ENCODE results near the gene GBP6. TPM values are rescaled to one million over a fixed set of nuclear protein-coding genes. Genes with fewer than 3 reads are reported as not detected.

The GBP6 gene
- polyA plus RNA-seq, 2 of the 4 experiments (the other 2 are of a cell fraction) = not detected

DNA sequence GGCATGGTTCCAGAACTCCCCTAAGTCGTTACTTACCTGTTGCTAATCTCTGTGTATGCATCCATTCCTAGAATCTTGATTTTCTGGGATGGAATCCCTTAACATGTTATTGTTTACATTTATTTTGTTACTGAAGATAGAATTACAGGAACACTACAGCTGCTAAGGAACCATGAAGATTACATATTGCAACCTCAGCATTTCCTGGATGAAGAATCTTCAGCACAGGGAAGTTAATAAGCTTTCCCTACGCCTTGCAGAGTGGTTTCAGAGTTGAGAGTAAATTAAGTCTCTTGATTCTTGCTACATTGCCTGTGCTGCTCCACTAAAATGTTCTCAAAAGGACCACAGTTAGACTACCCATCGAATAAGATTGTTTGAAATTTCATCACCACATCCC, 31.4 kb upstream of the GBP6 start:
- DNase-seq (ENCODE audit: low read depth in 1 of 2, low spot score in 1 of 2) (no peak), ATAC-seq (no peak), FAIRE-seq (no peak)
- CTCF ChIA-PET = interaction anchor here (1.6 kb wide), 1 partner anchor 9 kb away, joined by 6 read pairs; no protein-coding TSS in a partner anchor
- Histone ChIP-seq H3K27ac (no peak overlapping the region), H3K4me3 (no peak overlapping the region), H3K4me1 (no peaks in the 10 kb centered on the region), H3K9me3 (no peaks in the 10 kb centered on the region), H3K4me2 (no peak overlapping the region)
- TF ChIP-seq CHD2 (IDR thresholded peaks at IDR 0.05; ENCODE audit: low read length, partially characterized antibody) (no peak), MAFK (IDR thresholded peaks at IDR 0.05; ENCODE audit: partially characterized antibody) (peak; percentile 81)
- POLR2A ChIA-PET = no interaction called here
- WGBS (ENCODE audit: missing lambda C conversion rate) = 3% methylated on average over 3 of the region's 3 CpGs

DNA sequence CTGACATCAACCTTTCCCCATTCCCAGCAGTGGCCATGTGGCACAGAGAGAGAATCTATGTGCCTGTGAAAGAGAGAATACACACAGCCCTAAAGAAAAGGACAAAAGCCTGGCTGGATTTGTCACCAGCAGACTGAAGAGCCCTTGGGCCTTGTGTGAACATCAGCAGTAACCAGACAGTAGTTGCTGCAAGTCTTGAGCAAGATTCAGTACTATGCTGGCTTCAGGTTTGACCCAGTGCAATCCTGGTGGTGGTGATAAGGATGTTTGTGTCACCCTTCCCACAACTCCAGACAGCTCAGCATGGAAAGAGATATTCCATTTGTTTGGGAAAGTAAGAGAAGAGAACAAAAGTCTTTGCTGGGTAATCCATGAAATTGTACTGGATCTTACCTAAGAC, 28.4 kb upstream of the GBP6 start:
- Histone ChIP-seq H3K4me1 (no peaks in the 10 kb centered on the region), H3K27ac (no peak overlapping the region), H3K9me3 (no peaks in the 10 kb centered on the region), H3K4me2 (no peak overlapping the region), H3K4me3 (no peak overlapping the region)
- no peak for DNase-seq (ENCODE audit: low read depth in 1 of 2, low spot score in 1 of 2)
- POLR2A ChIA-PET = no interaction called here
- FAIRE-seq = no peak
- CTCF ChIA-PET = no interaction called here
- no peak for ATAC-seq
- no peak for TF ChIP-seq NPAS2 (CRISPR knock-in tag; IDR thresholded peaks at IDR 0.05; ENCODE audit: borderline replicate concordance)
- TF ChIP-seq, protein P1, sequence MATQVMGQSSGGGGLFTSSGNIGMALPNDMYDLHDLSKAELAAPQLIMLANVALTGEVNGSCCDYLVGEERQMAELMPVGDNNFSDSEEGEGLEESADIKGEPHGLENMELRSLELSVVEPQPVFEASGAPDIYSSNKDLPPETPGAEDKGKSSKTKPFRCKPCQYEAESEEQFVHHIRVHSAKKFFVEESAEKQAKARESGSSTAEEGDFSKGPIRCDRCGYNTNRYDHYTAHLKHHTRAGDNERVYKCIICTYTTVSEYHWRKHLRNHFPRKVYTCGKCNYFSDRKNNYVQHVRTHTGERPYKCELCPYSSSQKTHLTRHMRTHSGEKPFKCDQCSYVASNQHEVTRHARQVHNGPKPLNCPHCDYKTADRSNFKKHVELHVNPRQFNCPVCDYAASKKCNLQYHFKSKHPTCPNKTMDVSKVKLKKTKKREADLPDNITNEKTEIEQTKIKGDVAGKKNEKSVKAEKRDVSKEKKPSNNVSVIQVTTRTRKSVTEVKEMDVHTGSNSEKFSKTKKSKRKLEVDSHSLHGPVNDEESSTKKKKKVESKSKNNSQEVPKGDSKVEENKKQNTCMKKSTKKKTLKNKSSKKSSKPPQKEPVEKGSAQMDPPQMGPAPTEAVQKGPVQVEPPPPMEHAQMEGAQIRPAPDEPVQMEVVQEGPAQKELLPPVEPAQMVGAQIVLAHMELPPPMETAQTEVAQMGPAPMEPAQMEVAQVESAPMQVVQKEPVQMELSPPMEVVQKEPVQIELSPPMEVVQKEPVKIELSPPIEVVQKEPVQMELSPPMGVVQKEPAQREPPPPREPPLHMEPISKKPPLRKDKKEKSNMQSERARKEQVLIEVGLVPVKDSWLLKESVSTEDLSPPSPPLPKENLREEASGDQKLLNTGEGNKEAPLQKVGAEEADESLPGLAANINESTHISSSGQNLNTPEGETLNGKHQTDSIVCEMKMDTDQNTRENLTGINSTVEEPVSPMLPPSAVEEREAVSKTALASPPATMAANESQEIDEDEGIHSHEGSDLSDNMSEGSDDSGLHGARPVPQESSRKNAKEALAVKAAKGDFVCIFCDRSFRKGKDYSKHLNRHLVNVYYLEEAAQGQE (IDR thresholded peaks at IDR 0.05) = no peak
- TF ChIP-seq, protein P2, sequence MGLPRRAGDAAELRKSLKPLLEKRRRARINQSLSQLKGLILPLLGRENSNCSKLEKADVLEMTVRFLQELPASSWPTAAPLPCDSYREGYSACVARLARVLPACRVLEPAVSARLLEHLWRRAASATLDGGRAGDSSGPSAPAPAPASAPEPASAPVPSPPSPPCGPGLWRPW (IDR thresholded peaks at IDR 0.05) = no peak
- TF ChIP-seq, protein P3, sequence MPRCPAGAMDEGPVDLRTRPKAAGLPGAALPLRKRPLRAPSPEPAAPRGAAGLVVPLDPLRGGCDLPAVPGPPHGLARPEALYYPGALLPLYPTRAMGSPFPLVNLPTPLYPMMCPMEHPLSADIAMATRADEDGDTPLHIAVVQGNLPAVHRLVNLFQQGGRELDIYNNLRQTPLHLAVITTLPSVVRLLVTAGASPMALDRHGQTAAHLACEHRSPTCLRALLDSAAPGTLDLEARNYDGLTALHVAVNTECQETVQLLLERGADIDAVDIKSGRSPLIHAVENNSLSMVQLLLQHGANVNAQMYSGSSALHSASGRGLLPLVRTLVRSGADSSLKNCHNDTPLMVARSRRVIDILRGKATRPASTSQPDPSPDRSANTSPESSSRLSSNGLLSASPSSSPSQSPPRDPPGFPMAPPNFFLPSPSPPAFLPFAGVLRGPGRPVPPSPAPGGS (IDR thresholded peaks at IDR 0.05) = no peak
- TF ChIP-seq CHD4 (IDR thresholded peaks at IDR 0.05; ENCODE audit: borderline replicate concordance) = no peak
- TF ChIP-seq ZNF302 (CRISPR knock-in tag; IDR thresholded peaks at IDR 0.05) = no peak
- TF ChIP-seq NR3C1 (IDR thresholded peaks at IDR 0.05) = no peak
- no peak for TF ChIP-seq KDM5A (IDR thresholded peaks at IDR 0.05)
- no peak for TF ChIP-seq POLR2AphosphoS2 (conservative IDR thresholded peaks at IDR 0.05; ENCODE audit: low read length)
- no peak for TF ChIP-seq SREBF2 (IDR thresholded peaks at IDR 0.05)
- TF ChIP-seq PHF8 (IDR thresholded peaks at IDR 0.05; ENCODE audit: borderline replicate concordance, low read depth) = no peak
- no peak for TF ChIP-seq ZC3H11A (IDR thresholded peaks at IDR 0.05)
- TF ChIP-seq, protein P4, sequence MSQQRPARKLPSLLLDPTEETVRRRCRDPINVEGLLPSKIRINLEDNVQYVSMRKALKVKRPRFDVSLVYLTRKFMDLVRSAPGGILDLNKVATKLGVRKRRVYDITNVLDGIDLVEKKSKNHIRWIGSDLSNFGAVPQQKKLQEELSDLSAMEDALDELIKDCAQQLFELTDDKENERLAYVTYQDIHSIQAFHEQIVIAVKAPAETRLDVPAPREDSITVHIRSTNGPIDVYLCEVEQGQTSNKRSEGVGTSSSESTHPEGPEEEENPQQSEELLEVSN (IDR thresholded peaks at IDR 0.05; ENCODE audit: borderline replicate concordance, low read depth) = no peak
- no peak for TF ChIP-seq JUNB (IDR thresholded peaks at IDR 0.05)
- TF ChIP-seq RARB (CRISPR knock-in tag; IDR thresholded peaks at IDR 0.05) = no peak
- no peak for TF ChIP-seq MAZ (IDR thresholded peaks at IDR 0.05; ENCODE audit: borderline replicate concordance, low read depth, low read length)
- TF ChIP-seq ZFP36 (IDR thresholded peaks at IDR 0.05; ENCODE audit: borderline replicate concordance, partially characterized antibody) = no peak
- TF ChIP-seq, protein P5, sequence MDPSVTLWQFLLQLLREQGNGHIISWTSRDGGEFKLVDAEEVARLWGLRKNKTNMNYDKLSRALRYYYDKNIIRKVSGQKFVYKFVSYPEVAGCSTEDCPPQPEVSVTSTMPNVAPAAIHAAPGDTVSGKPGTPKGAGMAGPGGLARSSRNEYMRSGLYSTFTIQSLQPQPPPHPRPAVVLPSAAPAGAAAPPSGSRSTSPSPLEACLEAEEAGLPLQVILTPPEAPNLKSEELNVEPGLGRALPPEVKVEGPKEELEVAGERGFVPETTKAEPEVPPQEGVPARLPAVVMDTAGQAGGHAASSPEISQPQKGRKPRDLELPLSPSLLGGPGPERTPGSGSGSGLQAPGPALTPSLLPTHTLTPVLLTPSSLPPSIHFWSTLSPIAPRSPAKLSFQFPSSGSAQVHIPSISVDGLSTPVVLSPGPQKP (IDR thresholded peaks at IDR 0.05; ENCODE audit: low read depth, low read length) = no peak
